Inflammatory macrophage (primary cell): Measurements from ENCODE around the gene CPZ.

Experiments
- DNase-seq, 2 donors: peaks; one replicate each; pipeline ENCODE4 v3.0.0-alpha.2; 2020 to 2022

The CPZ gene

DNA sequence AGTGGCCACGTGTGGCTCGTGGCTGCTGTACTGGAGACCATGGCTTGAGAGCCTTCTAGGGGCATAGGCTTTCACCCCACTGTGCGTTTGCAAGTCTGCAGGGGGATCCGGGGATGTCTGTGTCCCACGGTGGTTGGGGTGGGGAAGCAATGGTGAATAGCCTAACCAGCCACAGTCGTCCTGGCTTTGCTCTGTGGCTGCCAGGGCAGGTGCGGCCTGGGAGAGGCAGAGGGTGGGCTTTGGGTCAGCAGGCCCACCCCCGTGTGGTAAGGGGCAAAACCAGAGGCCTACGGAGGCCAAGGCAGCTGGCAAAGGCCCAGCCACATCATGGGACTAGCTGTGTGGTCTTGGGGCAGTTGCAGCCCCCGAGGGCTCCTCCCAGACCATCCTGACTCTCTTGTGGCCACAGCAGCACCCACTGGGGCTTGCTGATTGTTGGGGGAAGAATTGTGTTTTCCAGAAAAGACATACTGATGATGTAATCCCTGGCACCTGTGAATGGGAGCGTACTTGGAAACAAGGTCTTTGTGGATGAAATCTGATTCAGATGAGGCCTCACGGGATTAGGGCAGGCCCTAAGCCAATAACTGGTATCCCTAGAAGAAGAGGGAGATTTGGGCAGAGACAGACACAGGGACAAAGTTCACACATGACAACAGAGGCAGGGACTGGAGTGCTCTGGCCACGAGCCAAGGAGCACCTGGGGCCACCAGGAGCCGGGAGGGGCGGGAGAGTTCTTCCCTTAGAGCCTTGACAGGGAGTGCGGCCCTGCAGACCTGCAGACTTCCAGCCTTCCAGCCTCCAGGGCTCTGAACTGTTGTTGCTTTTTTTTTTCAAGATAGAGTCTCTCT is 2.9 kb downstream of the CPZ start:
- DNase-seq = no peak

DNA sequence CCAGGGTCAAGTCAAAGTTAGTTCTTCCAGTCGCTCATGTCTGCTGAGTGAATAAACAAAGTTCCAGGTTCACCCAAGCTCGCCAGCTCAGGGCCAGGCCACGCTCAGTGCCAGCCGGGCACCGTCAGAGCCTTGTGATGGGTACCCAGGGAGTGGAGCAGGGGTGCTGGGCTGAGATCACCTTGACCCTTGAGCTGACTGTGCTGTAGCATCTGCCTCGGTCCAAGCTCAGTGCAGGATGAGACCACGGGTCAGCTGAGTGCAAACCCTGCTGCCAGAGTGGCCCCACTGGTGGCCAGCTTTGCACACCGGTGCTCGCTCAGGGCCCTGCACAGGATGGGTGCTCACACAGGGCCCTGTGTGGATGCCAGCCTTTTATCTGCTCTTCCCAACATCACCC is 4.3 kb downstream of the CPZ start:
- DNase-seq = no peak

DNA sequence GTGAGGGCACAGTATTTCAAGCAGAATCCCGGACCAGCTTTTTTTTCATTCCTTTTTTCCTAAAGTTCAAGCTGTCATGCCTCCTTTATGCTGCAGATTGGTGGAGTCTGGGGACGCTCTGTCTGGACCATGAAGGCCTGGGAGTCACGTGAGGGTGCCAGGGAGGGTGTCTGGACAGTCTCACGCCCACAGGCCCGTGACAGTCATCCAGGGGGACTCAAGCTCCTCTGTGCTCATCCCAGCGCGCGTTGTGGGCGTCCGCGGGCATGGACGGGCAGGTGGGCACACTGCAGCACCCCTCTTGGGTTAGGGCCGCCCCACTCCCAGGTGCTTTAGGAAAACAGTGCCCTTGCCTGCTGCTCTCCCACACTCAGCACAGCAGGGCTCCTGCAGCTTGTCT is 4.8 kb downstream of the CPZ start:
- no peak for DNase-seq

DNA sequence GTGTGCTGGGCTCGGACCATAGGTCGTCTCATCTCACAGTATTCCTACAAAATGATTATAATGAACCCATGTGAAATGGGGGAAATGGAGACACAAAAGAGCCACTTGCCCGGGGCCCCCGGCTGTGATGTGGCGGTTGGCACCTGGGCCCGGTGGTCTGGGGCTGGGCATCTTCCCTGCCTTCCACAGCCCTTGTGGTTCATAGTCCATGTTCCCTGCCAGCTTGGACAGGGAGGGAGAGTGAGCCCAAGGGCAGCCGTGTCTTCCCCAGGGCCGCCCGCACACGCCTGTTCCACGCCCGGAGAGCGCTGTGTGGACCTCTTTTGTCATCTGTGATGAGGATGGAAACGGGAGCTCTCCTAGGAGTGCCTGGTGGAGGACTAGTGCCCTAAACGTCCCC is 5.2 kb downstream of the CPZ start:
- DNase-seq = no peak

DNA sequence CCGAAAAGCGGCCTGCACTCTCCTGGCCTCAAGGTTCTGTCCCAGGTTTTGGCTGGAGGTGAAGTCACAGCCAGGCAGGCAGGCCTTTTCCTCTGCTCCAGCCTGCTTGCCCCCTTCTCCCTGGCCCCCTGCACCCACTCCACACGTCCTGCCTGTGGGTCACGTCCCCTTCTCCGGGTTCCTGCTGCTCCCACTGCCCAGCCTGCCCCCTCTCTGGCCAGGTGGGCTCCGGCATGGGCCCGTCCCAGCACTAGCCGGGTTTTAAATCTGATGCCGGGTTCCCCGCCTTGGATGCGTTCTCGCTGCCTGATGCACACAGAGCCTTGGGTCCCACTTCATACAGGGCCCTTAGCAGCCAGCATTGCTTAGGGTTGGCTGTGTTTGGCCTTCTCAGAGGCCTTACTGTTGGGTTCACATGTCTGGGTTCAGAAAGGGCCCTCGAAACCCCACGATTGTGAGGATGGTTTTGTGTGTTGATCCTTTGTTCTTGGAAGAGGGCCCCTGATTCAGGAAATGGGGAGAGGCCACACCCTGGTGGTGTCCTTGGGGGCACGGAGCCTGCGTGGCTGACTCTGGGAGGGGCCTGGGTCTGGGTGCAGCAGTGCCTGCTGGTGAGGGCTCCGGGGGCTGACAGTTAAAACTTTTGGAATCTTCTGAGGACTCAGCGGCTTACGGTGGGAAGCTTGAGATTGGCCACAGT is 6.0 kb downstream of the CPZ start:
- DNase-seq = no peak

DNA sequence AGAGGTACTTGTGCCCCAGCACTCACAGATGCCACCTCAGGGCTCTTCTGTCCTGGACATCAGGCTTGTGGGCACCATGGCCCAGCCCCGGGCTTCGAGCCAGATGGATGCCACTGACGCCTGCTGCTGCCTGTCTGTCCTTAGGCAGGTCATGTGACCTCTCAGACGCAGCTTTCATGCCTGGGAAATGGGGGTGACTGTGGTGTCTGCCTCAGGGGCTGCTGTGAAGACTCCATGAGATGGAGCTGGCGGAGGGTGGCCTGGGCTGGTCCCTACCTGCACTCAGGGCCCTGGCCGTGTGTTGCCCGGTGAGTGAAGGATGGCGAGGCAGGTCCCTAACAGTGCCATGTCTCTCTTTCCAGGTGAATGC is 6.5 kb downstream of the CPZ start:
- no peak for DNase-seq

DNA sequence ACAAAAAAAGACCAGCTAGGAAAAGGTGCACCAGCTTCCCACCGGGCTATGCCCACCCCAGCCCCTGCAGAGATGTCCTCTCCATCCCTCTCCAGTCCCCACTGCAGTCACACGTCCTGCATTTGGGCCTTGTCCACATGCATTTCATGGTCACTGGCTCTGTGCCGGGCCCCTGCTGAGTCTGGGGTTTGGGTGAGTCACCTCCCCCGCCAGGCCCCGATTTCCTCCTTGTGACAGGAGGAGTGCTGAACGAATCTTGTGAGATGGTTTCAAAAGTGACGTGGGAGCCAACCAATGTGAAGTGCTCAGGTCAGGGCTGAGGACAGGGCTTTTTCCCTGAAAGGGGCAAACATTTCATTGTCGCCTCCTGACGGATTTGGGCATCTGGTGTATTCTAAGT is 7.1 kb downstream of the CPZ start:
- no peak for DNase-seq

DNA sequence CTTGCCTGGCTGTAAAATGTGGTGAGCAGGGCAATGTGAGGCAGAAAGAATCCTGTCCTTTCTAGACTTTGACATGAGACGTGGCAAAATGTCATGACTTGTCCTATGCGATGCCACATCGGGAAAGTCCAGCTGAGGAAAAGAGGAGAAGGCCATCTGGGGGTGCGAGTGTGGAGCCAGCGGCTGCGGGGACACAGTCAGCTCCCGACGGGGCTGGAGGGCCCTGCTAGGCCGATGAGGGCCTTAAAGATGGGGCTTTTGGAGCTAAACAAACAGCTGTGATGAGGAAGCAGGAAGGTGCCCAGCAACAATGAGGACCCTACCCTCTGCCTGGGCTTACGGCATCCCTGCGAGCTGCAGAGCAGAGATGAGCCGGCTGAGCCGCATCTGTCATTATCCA is 7.7 kb downstream of the CPZ start:
- no peak for DNase-seq

DNA sequence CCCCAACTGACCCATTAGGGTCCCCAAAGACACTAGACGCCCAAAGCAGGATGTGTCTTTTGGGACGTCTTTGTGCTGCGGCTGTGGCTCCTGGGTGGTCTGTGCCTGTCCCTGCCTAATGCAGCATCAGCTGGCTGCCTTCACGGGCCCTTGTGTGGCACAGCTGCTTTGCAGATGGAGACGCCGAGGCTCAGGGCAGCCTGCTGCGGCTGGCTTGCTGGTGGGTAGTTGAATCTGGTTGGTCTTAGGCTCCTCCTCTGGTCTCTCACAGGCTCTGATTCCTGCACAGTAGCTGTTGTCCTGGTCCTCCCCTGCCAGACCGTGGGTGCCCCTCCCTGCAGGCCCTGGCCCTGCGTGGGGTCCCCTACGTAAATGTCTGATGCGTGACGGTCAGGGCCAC is 8.1 kb downstream of the CPZ start:
- no peak for DNase-seq

DNA sequence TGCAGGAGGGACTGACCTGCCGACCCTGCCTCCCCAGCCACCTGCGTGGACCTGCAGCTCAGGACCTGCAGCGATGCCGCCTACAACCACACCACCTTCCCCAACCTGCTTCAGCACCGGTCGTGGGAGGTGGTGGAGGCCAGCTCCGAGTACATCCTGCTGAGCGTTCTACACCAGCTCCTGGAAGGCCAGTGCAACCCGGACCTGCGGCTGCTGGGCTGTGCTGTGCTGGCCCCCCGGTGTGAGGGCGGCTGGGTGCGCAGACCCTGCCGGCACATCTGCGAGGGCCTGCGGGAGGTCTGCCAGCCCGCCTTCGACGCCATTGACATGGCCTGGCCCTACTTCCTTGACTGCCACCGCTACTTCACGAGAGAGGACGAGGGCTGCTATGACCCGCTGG is 8.5 kb downstream of the CPZ start:
- no peak for DNase-seq

DNA sequence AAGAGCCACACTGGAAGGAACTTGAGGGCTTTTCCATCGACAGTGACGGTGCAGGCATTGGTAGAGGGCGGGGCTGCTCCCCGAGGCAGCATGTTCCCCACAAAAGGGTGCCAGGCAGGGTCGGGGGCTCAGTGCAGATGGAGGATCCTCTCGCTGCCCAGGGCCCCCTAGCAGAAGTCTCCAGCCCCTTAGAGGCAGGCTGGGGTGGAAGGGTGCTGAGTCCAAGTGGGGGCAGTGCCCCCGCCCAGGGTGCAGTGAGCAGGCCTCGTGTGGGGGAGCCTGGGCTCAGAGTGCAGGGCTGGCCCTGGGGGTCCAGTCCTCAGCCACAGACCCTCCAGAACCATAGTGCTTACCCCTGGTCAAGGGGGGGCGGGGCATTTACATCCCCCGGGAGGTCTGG is 9.0 kb downstream of the CPZ start:
- no peak for DNase-seq

DNA sequence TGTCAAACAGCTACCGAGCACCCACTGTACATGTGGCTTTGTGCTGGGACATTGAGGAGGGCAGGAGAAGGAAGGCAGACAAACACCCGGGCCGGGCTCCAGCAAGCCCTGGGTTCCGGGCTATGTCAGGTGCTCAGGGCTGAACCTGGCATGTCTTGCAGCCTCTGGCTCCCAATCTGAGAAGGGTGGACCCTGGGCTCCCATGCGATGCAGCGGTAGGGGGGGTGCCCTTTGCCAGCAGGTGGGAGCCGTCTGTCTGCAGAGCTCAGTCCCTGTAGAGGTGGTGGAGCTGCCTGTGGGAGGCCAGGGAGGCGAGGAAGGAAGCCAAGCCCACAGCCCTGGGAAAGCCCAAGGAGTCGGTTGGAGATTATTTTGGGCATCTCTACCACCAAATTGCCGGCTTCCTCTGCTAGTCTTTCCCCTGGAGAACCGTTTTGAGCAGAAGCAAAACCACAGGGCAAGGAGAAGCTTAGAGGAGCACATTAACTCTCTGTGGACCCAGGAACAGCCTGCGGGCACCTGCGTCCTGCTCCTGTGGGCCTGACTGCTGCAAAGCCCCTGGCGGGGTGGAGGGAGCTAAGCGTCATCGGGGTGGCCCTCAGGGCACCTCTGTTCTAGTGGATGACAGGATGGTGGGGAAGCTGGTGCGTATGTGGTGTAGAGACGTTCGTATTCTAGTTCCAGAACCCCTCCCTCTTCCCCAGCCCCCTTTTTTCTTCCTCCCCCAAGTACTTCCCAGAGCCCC is 10.3 kb downstream of the CPZ start:
- no peak for DNase-seq

DNA sequence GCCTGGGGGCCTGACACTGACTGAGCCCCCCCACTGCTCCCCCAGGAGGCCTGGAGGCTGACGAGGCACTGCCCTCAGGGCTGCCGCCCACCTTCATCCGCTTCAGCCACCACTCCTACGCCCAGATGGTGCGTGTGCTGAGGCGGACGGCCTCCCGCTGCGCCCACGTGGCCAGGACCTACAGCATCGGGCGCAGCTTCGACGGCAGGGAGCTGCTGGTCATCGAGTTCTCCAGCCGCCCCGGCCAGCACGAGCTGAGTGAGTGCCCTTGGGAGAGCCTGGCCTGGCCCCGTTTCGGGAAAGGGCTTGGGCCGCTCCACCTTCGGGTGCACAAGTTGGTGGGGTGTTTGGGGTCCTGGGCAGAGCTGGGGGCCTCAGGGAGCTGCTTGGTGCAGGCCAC is 11.4 kb downstream of the CPZ start:
- DNase-seq = no peak

DNA sequence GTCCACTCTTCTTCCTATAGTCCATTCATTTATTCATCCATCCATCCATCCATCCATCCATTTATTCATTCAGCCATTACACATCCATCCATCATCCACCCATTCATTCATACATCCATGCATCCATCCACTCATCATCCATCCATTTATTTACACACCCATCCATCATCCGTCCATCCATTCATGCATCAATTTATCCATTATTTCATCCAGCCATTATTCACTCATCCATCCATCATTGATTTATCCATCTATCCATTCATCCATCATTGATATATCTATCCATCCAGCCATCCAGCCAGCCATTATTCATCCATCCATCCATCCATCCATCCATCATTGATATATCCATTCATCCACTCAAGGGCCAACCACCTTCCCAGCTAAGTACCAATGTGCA is 12.7 kb downstream of the CPZ start:
- DNase-seq = no peak

DNA sequence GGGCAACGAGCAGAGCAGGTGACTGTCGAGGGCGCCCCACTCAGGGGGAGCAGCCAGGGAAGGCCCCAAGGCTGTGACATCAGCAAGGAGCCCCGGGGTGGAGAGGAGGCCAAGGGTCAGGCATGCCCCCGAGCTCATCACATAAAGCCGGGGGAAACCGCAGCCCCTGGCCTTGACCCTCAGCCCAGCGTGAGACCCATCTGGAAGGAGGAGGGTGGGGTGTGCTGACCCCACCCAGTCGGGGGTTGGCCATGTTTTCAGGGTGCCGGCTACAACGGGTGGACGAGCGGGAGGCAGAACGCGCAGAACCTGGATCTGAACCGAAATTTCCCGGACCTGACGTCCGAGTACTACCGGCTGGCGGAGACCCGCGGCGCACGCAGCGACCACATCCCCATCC is 13.9 kb downstream of the CPZ start:
- DNase-seq = no peak

DNA sequence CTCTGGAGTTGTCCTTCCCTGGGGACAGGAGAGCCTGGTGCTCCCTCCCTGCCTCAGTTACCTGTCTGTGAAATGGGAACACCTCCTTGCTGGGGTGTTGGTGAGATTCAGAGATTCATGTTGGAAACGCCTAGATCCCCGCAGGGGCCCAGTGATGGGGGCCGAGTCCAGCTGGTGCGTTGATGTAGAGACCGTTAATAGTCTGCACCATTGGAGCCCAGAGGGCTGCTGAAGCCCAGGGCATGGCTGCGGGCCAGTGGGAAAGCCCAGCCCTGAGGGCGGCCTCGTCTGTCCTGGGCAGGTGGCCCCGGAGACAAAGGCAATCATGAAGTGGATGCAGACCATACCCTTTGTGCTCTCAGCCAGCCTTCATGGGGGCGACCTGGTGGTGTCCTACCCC is 14.4 kb downstream of the CPZ start:
- DNase-seq = no peak

DNA sequence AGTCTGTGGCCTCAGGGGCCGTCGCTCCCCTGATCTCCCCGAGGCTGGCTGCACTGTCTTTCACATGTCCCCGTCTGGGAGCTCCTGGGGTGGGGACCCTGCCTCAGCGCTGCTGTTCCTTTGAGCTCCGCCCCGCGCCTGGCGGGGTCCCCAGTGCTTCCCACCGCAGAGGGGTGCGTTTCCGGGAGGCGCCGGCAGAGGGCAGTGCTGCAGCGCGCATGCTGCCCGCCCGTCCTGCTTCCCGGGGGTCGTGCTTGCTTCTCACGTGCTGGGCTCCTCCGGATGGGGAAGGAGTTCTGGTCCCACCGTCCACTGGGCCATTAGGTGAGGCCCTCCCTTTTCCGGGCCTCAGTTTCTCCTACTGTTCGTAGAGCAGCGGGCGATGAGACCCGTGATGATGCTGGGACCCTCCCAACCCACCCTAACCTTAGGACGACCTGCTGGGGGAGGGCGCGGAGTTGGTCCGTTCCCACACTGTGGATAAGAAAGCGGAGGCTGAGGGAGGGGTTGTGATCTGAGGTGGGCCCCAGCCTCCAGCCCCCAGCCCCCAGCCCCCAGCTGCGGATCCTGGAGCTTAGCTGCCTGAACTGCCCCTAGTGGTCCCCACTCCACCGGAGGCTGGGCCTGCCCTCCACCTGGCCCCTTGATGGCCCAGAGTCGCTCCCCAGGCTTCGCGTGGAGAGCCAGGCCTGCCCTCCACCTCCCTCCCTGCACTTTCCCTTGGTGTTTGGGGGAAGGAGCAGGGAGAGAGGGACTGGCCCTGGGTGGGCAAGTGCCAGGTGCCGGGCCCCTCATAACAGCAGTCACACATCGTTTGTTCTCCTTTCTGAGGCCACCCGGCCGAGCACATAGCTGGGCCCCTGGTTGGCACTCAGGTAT is 15.3 kb downstream of the CPZ start:
- DNase-seq = peak in 1 of 2 donors; percentile 3

DNA sequence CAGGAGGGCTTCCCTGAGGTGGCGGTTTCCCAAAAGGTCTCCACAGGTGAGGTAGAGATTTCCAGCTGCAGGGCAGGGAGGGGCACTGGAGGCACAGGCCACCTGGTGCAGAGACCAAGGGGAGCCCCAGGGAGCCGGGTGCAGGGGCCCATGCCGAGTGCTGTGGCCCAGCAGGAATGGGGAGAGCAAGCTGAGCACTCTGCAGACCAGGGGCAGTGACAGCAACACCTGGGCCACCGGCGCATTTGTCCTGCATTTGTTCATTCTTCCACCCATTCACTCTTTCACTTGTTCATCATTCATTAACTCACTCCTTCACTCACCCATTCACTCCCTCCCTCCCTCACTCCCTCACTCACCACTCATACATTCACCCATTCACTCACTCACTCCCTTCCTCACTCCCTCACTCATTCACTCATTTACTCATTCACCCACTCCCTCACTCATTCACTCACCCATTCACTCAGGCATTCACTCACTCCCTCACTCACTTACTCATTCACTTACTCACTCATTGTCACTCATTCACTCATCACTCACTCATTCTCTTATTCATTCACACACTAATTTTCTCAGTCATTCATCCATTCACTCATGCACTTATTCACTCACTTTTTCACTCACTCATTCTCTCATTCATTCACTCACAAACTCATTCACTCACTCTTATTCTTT is 16.3 kb downstream of the CPZ start:
- no peak for DNase-seq

DNA sequence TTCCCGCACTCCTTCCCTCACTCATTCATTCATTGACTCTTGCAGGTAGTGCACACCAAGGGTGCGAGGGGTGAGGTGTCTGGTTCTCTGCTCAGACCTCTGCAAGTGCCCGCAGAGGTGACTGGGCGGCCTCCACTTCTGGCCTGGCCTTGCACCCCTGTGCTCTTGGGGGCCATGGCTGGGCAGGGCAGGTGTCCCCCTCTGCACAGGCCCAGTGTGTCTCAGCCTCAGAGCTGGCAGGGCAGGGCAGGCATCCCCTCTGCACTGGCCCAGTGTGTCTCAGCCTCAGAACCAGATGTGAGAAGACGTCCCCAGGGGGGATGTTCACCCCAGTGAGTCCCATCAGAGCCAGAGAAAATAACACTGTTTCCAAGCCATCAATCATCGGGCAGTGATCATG is 16.8 kb downstream of the CPZ start:
- no peak for DNase-seq

DNA sequence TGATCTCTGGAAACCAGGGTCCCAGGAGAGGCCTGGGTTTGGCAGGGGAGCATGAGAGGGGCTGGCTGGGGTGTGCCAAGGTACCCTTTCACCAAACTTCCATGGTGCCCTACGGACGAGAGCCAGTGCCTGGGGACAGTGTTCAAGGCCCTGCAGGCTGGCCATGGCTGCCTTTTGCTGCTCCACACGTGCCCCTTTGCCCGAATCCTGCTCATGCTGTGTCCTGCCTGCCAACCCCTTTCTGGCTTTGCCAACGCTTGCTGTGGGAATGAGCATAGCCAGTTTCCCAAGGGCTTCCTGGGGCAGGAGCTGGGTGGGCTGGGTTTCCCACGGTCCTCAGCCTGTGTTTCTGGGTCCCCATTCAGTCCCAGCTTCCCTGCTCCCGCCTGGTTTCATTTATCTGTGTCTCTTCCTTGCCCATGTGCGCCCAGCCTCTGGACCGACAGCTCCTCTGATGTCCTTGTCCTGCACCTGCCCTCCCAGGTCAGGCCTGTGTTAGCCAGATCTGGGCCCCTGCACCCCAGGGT is 17.3 kb downstream of the CPZ start:
- no peak for DNase-seq

DNA sequence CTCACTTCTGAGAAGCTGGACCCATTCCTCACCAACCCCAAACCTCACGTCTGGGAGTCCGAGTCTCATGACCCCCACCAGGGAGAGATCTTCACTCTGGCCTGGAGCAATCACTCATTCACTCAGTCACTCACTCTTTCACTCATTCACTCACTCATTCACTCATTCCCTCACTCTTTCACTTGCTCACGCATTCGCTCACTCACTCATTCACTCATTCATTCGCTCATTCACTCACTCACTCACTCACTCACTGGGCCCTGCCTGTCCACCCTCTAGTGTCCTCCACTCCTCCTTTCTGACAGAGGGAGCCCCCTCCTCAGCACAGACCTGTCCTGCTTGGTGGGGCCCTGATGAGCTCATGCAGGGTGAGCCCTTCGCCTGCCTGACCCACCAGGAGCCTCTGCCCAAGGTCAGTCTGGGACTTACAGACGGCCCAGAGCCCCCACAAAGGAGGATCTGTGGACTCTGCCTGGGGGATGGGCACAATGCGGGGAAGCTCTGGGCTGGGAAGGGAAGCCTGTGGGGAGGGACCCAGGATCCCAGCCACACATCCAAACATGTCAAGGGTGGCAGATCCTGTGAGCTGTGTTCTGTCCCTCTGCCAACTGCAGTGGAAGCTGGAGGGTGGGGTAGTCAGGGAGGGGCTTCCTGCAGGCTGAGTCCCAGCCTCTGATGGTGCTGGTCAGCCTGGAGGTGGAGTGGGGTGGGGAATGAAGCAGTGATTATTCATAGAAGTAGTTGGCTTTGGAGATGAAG is 18.5 kb downstream of the CPZ start:
- DNase-seq = no peak
